K562 (cell line): Measurements from ENCODE around the gene ZNF485. TPM values are rescaled to one million over a fixed set of nuclear protein-coding genes. Genes with fewer than 3 reads are reported as not detected.
A peak's percentile ranks its signal among the peaks of the same experiment; 100 is the strongest.

Experiments used
- ATAC-seq: fragments of 200-7000 bp; cut with Tn5 transposase; 3 replicates; pipeline ENCODE4 v1.9.1; 2020; ENCODE audit warnings: moderate library complexity
- BruUV-seq: library from RNA; stranded (reverse); fragments of 400-500 nt; replicated peaks from 2 replicates; lab custom pipeline; 2021; lab: Mats Ljungman, UMichigan
- CTCF ChIA-PET: fragments of 300-600 bp; formaldehyde crosslinking; extraction: SDS; loops from one replicate; lab custom pipeline; 2021; ENCODE audit warnings: low intra/inter-chr PET ratio; lab: Yijun Ruan, JAX
- POLR2A ChIA-PET: fragments of 300-600, 350-650 bp; sonication (Branson Sonifier 250); formaldehyde crosslinking; extraction: SDS; loops from one replicate; lab custom pipeline; 2021; ENCODE audit warnings: antibody characterized with exemption, inconsistent platforms; lab: Yijun Ruan, JAX
- DNase-seq, 4 experiments: peaks; one replicate each; pipeline versions ENCODE4 v3.0.0 to v3.0.0-alpha.2; 2011 to 2018; ENCODE audit warnings: low spot score in 3 of 4, mixed read lengths in 3 of 4; ENCODE audit errors: extremely low read depth in 1 of 4
- FAIRE-seq: peaks from 2 replicates; lab custom pipeline; 2011; peaks lifted over from hg19 to GRCh38; lab: Jason Lieb, UNC
- H2AFZ ChIP-seq: 2 replicates; pipeline ENCODE4 v1.6.0; 2011; ENCODE audit warnings: low read depth, low read length, control low read depth, inconsistent platforms
- H3K27ac ChIP-seq: fragments of 200-600 bp; 3 replicates; pipeline ENCODE4 v1.8.0; 2011; ENCODE audit warnings: low read depth, mild to moderate bottlenecking, control low read depth, inconsistent platforms, low read length, moderate library complexity, mixed read lengths; ENCODE audit errors: extremely low read depth
- H3K27me3 ChIP-seq, 2 experiments: fragments of 300-600 bp in 1 of 2; 2 replicates in 1 of 2; 3 replicates in 1 of 2; pipeline versions ENCODE4 v1.6.0 to v1.8.0; 2011; ENCODE audit warnings: inconsistent platforms in 2 of 2, low read length in 2 of 2, mild to moderate bottlenecking in 1 of 2, mixed read lengths in 1 of 2, moderate library complexity in 1 of 2; ENCODE audit not compliant: control insufficient read depth in 2 of 2, insufficient read depth in 2 of 2
- H3K36me3 ChIP-seq: fragments of 300-600 bp; 3 replicates; pipeline ENCODE4 v1.8.0; 2011; ENCODE audit warnings: mild to moderate bottlenecking, low read length, inconsistent platforms; ENCODE audit not compliant: control insufficient read depth, insufficient read depth
- H3K4me1 ChIP-seq, 2 experiments: fragments of 200-600 bp in 1 of 2; replicated peaks in 1 of 2; 2 replicates in 1 of 2; 3 replicates in 1 of 2; pipeline versions ENCODE4 v1.5.1 to v1.8.0; 2011; ENCODE audit warnings: inconsistent platforms in 2 of 2, low read length in 2 of 2, mild to moderate bottlenecking in 1 of 2, mixed read lengths in 1 of 2, moderate library complexity in 1 of 2; ENCODE audit not compliant: control insufficient read depth in 2 of 2, insufficient read depth in 2 of 2
- H3K4me2 ChIP-seq: 2 replicates; pipeline ENCODE4 v1.6.1; 2011; ENCODE audit warnings: low read length, control low read depth, inconsistent platforms, mixed read lengths; ENCODE audit not compliant: insufficient read depth
- H3K4me3 ChIP-seq: fragments of 200-600 bp; sonication (generic), shearing (Covaris generic); 2 replicates; pipeline ENCODE4 v1.5.1; 2016; ENCODE audit warnings: control low read depth, inconsistent platforms
- H3K79me2 ChIP-seq: fragments of 200-600 bp; 3 replicates; pipeline ENCODE4 v1.8.0; 2011; ENCODE audit warnings: low read length, inconsistent platforms; ENCODE audit not compliant: control insufficient read depth, insufficient read depth
- H3K9ac ChIP-seq, 2 experiments: 2 replicates each; pipeline versions ENCODE4 v1.6.0 to v1.6.1; 2011; ENCODE audit warnings: low read depth in 2 of 2, low read length in 2 of 2, control low read depth in 1 of 2, inconsistent platforms in 1 of 2, mild to moderate bottlenecking in 1 of 2, mixed read lengths in 1 of 2; ENCODE audit not compliant: insufficient read depth in 1 of 2
- H3K9me1 ChIP-seq: one replicate; pipeline ENCODE4 v1.6.0; 2011; ENCODE audit warnings: inconsistent platforms, mild to moderate bottlenecking, low read length, moderate library complexity; ENCODE audit not compliant: control insufficient read depth, insufficient read depth
- H3K9me3 ChIP-seq: replicated peaks from 2 replicates; pipeline ENCODE4 v1.5.1; 2011; ENCODE audit warnings: low read depth, low read length, inconsistent platforms; ENCODE audit not compliant: control insufficient read depth, insufficient read depth
- H4K20me1 ChIP-seq: replicated peaks from 2 replicates; pipeline ENCODE4 v1.6.1; 2011; ENCODE audit warnings: low read length, inconsistent platforms, mixed read lengths; ENCODE audit not compliant: control insufficient read depth, insufficient read depth
- CREB3 ChIP-seq: fragments of 450-650 bp; conservative IDR thresholded peaks from 2 replicates; pipeline ENCODE4 v1.6.1; 2016; ENCODE audit warnings: missing genetic modification characterization, low read depth, mild to moderate bottlenecking, missing compliant biosample characterization, moderate library complexity
- KDM5B ChIP-seq: fragments of 200-600 bp; sonication (generic); IDR thresholded peaks from 2 replicates; pipeline ENCODE4 v1.6.1; 2012; ENCODE audit warnings: low read depth, mild to moderate bottlenecking, moderate library complexity, low read length, control low read depth, inconsistent platforms; ENCODE audit not compliant: insufficient replicate concordance
- NFE2 ChIP-seq: IDR thresholded peaks from 2 replicates; pipeline ENCODE4 v1.6.1; 2014; ENCODE audit warnings: antibody characterized with exemption, low read depth
- SETDB1 ChIP-seq: IDR thresholded peaks from one replicate; pipeline ENCODE4 v1.6.1; 2012; ENCODE audit warnings: low read length, control low read depth, inconsistent platforms
- SIN3B ChIP-seq: fragments of 450-650 bp; IDR thresholded peaks from 2 replicates; pipeline ENCODE4 v1.6.1; 2017; ENCODE audit warnings: low read depth, mild to moderate bottlenecking, moderate library complexity
- USF1 ChIP-seq: sonication (generic); formaldehyde crosslinking; IDR thresholded peaks from 2 replicates; pipeline ENCODE4 v1.9.0; 2022; ENCODE audit warnings: mild to moderate bottlenecking, missing genetic modification reagents
- XRCC3 ChIP-seq: fragments of 450-650 bp; IDR thresholded peaks from 2 replicates; pipeline ENCODE4 v1.6.1; 2017; ENCODE audit warnings: mild to moderate bottlenecking, moderate library complexity
- ZNF75A ChIP-seq: fragments of 450-650 bp; formaldehyde crosslinking; IDR thresholded peaks from 2 replicates; pipeline ENCODE4 v1.4.0; 2020; ENCODE audit warnings: mild to moderate bottlenecking
- WGBS: fragments of 100-300 bp; shearing (Covaris generic); methylation state at CpG from one replicate; pipeline ENCODE4 v1.1.6; 2016; ENCODE audit warnings: low coverage, mixed read lengths; ENCODE audit not compliant: insufficient coverage; ENCODE audit errors: missing lambda C conversion rate; 5-methylcytosine and 5-hydroxymethylcytosine counted together
- in situ Hi-C: fragments of 300-500 bp; cut with MboI; formaldehyde crosslinking; loops from 4 replicates; pipeline ENCODE4 v1.15.0; 2018; ENCODE audit warnings: inconsistent platforms, mixed read lengths
- intact Hi-C: fragments of 100-400 bp; cut with micrococcal nuclease; formaldehyde crosslinking; loops from 2 replicates; pipeline ENCODE4 v1.14.2; 2022
- polyA plus RNA-seq, 8 experiments: library from polyadenylated mRNA; depleted of rRNA in 4 of 8; stranded (reverse) in 5 of 8; unstranded in 3 of 8; fragments of >200 nt; fragmentation: Nextera tagmentation in 2 of 8; fragmentation: Illumina TruSeq in 1 of 8; extraction: Ambion mirVana in 2 of 8; extraction: Trizol in 1 of 8; gene quantifications; 2 replicates each; pipeline versions ENCODE4 v1.2.1 to v1.2.3, GENCODE V29; 2011 to 2014; ENCODE audit warnings: inconsistent platforms in 1 of 8, missing spikeins in 1 of 8
- total RNA-seq, 7 experiments: library from RNA; depleted of rRNA in 6 of 7; stranded (reverse); fragments of >200 nt in 6 of 7; fragmentation: Illumina TruSeq in 2 of 7; extraction: Trizol in 2 of 7; gene quantifications; 2 replicates each; pipeline versions ENCODE4 v1.2.1 to v1.2.3, GENCODE V29; 2011 to 2021; ENCODE audit warnings: low replicate concordance in 1 of 7
- TF ChIP-seq, protein P1 (sequence below): fragments of 450-650 bp; IDR thresholded peaks from 2 replicates; pipeline ENCODE4 v1.6.1; 2017; ENCODE audit warnings: antibody characterized with exemption

The ZNF485 gene
- total and polyA plus RNA-seq, 9 of the 15 experiments (the other 6 are each of a cell fraction or from before 2014, with no cell fraction given), result 8.0 to 18.7 (median 11.9) TPM

GRCh38 chr10:43616697-43617370 is 10.6 kb downstream of the ZNF485 start (continued):
- TF ChIP-seq, protein P1, sequence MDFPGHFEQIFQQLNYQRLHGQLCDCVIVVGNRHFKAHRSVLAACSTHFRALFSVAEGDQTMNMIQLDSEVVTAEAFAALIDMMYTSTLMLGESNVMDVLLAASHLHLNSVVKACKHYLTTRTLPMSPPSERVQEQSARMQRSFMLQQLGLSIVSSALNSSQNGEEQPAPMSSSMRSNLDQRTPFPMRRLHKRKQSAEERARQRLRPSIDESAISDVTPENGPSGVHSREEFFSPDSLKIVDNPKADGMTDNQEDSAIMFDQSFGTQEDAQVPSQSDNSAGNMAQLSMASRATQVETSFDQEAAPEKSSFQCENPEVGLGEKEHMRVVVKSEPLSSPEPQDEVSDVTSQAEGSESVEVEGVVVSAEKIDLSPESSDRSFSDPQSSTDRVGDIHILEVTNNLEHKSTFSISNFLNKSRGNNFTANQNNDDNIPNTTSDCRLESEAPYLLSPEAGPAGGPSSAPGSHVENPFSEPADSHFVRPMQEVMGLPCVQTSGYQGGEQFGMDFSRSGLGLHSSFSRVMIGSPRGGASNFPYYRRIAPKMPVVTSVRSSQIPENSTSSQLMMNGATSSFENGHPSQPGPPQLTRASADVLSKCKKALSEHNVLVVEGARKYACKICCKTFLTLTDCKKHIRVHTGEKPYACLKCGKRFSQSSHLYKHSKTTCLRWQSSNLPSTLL, result no peak
- 0 out of 2 replicates have a peak, but pooled peaks have one; percentile 3 for TF ChIP-seq XRCC3
- no peak for TF ChIP-seq SETDB1
- TF ChIP-seq NFE2, result no peak
- TF ChIP-seq ZNF75A (CRISPR knock-in tag), result peak; percentile 55; the same call in 1 of the 2 replicates
- no peak for TF ChIP-seq USF1 (CRISPR knock-in tag)
- no peak for TF ChIP-seq SIN3B

DNA sequence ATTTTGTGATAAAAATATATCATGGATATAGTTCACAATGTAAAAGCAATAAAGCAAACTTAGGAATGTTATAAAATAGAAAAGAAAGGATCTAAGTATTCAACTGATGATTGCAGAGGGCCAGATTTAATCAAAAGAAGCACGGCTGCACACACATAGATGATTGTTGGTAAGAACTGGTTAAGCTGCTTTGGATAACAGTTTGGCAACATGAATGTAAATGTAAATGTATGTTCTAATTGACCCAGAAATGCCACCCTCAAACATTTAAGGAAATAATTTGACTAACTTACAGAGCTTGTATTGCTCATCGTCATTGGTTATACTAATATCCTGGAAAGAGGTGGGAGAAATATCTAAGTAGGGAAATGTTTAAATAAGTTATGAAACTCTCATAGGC is 13.1 kb downstream of the ZNF485 start:
- FAIRE-seq (no peak), DNase-seq (no peak), ATAC-seq (no peak)
- H3K9ac ChIP-seq, result no peak overlapping the region
- ChIA-PET POLR2A (interaction anchor here (1.6 kb wide), 1 partner anchor 13 kb away, joined by 3 read pairs; the partner anchor contains the start of gene ZNF485), CTCF (no interaction called here)
- no peak overlapping the region for H3K4me3 ChIP-seq
- no peaks in the 10 kb centered on the region for H3K27me3 ChIP-seq
- no peak overlapping the region for H2AFZ ChIP-seq
- peaks cover 26% of the 10 kb centered on the region for H3K36me3 ChIP-seq
- 90% methylated on average over 2 of the region's 2 CpGs for WGBS
- no peaks in the 10 kb centered on the region for H3K79me2 ChIP-seq
- intact Hi-C loops (no loop called here), in situ Hi-C loops (no loop called here)
- H3K4me2 ChIP-seq, result no peak overlapping the region
- H3K9me3 ChIP-seq, result peaks cover 21% of the 10 kb centered on the region
- H3K27ac ChIP-seq, result no peak overlapping the region
- H3K4me1 ChIP-seq, result no peaks in the 10 kb centered on the region
- BruUV-seq, result no TSS peak
- H3K9me1 ChIP-seq, result no peaks in the 10 kb centered on the region
- H4K20me1 ChIP-seq, result no peaks in the 10 kb centered on the region
- TF ChIP-seq KDM5B (no peak), CREB3 (tag) (no peak)
- TF ChIP-seq, all 486 proteins: peak for 0
